AG04450 (cell line): ENCODE measurements around the gene DHRS7. TPM values are rescaled to one million over a fixed set of nuclear protein-coding genes. Genes with fewer than 3 reads are reported as not detected.

ENCODE experiments used
- CTCF ChIA-PET: fragments of 300-600, 350-600 bp; formaldehyde crosslinking; extraction: SDS; loops from one replicate; lab custom pipeline; 2022; ENCODE audit warnings: antibody characterized with exemption, inconsistent platforms; lab: Charles Lee
- POLR2A ChIA-PET: fragments of 350-600 bp; formaldehyde crosslinking; extraction: SDS; loops from one replicate; lab custom pipeline; 2021; ENCODE audit warnings: antibody characterized with exemption, inconsistent platforms; lab: Yijun Ruan, JAX
- DNase-seq: peaks from one replicate; pipeline ENCODE4 v3.0.0-alpha.2; 2011; ENCODE audit warnings: low read depth, low spot score
- H3K27ac ChIP-seq: one replicate; pipeline ENCODE4 v1.5.1; 2012; ENCODE audit warnings: low read depth, low read length, control low read depth
- H3K27me3 ChIP-seq: one replicate; pipeline ENCODE4 v1.6.0; 2012; ENCODE audit warnings: low read length; ENCODE audit not compliant: control insufficient read depth, insufficient read depth
- H3K4me3 ChIP-seq: 2 replicates; pipeline ENCODE4 v1.5.1; 2011; ENCODE audit warnings: mild to moderate bottlenecking, low read depth, low read length, control low read depth
- H3K9me3 ChIP-seq: 2 replicates; pipeline ENCODE4 v1.5.1; 2012; ENCODE audit warnings: low read length; ENCODE audit not compliant: control insufficient read depth, insufficient read depth
- CTCF ChIP-seq: IDR thresholded peaks from 2 replicates; pipeline ENCODE4 v1.5.1; 2011; ENCODE audit warnings: low read depth, low read length, control low read depth, inconsistent platforms
- polyA minus RNA-seq: library from RNA; depleted of rRNA, polyadenylated mRNA; stranded (reverse); fragments of >200 nt; gene quantifications from 2 replicates; pipeline ENCODE4 v1.2.3, GENCODE V29; 2011; rRNA and poly(A)+ RNA removed
- polyA plus RNA-seq: library from polyadenylated mRNA; depleted of rRNA; stranded (reverse); fragments of >200 nt; gene quantifications from 2 replicates; pipeline ENCODE4 v1.2.3, GENCODE V29; 2011; rRNA removed

The DHRS7 gene, protein sequence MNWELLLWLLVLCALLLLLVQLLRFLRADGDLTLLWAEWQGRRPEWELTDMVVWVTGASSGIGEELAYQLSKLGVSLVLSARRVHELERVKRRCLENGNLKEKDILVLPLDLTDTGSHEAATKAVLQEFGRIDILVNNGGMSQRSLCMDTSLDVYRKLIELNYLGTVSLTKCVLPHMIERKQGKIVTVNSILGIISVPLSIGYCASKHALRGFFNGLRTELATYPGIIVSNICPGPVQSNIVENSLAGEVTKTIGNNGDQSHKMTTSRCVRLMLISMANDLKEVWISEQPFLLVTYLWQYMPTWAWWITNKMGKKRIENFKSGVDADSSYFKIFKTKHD
- polyA plus RNA-seq, result 51.3 and 73.1 TPM in 2 replicates
- 17.3 and 22.9 TPM in 2 replicates for polyA minus RNA-seq

DNA sequence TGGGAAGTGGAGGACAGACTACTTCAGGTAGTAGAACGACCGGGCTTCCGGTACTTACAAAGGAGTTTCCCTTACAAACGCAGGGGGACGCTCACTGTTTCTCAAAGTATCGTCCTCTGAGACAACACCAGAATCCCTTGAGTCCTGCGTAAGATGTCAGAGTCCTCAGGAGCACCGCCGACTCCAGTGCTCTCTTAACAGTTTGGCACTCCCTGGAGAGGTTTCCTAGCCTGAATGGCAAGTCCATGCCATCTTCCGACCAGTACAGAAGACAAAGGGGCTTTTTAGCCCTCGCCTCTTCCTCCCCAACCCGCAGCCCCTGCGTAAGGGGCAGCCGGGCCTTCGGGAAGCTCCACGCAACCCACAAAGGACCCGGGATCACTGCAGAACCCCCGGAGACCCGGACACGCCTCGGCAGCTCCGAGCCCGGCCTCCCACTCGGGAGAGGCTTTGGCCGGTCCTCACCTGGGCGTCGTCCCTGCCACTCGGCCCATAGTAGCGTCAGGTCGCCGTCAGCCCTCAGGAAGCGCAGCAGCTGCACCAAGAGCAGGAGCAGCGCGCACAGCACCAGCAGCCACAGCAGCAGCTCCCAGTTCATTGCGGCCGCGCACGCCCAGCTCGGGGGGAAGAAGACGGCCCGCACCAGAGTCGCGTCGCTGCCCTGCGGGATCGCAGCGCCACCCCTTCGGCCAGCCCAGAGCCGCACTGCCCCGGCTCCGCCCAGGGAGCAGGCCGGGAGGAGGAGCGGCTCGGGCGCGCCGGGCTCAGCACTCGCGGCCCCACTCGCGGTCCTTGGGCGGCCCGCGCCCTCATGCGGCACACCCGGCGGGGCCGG is at the start of gene DHRS7:
Gene DHRS7, minus strand, starts transcription at position 687 of the 835 bp plus-strand sequence. Its CDS starts 89 bp downstream, at position 598.
- Histone ChIP-seq H3K27ac (peak within 1 kb of the TSS; percentile 88), H3K27me3 (no peaks in the 10 kb centered on the region), H3K4me3 (peak within 1 kb of the TSS; percentile 89), H3K9me3 (no peaks in the 10 kb centered on the region)
- DNase-seq, result peak; percentile 24
- POLR2A ChIA-PET, result interaction anchor here (1.3 to 1.4 kb wide), 2 partner anchors 73 to 84 kb away, joined by 3 to 8 read pairs; partner anchors contain the start of genes PCNX4 and PPM1A
- CTCF ChIA-PET, result interaction anchor here (0.6 to 2.7 kb wide), 11 partner anchors 9 to 201 kb away, joined by 3 to 15 read pairs (median 5); no protein-coding TSS in a partner anchor
- TF ChIP-seq CTCF, result peak; percentile 12; the same call in 1 of the 2 replicates

DNA sequence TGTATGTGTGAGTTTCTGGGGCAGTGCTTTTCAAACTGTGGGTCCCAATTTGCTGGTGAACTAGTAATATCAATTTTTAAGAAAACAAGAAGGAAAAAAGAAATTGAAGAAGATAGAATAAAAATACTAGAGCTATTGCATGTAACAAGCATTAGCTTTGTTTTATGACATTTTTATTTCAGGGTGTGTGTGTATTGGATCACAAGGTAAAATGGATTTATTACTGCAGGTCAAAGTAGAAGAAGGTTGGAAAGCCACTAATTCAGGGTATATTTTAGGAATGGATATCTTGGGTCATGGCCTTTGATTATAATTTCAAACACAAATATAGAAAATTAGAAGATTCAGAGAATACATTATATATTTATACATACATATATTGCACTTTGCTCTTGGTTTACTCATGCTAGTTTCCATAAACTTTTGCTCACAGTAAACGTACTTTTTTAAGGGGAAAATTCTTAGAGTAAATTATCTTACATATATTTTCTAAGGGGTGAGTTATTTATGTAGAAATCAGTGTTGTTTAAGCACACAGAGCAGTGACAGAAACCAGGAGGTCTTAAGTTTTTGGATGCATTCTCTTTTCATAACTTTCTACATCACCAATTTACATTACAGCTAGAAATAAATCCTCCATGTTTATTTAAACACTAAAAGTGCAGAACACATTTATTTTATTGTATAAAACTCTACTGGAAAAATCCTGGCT is 49.4 kb upstream of the DHRS7 start:
- no peaks in the 10 kb centered on the region for H3K9me3 ChIP-seq
- no peak overlapping the region for H3K27ac ChIP-seq
- POLR2A ChIA-PET, result no interaction called here
- no peak overlapping the region for H3K4me3 ChIP-seq
- no peak for DNase-seq
- TF ChIP-seq CTCF, result no peak
- H3K27me3 ChIP-seq, result peaks cover 4% of the 10 kb centered on the region
- CTCF ChIA-PET, result interaction anchor here (1.2 kb wide), 1 partner anchor 29 kb away, joined by 3 read pairs; no protein-coding TSS in a partner anchor

DNA sequence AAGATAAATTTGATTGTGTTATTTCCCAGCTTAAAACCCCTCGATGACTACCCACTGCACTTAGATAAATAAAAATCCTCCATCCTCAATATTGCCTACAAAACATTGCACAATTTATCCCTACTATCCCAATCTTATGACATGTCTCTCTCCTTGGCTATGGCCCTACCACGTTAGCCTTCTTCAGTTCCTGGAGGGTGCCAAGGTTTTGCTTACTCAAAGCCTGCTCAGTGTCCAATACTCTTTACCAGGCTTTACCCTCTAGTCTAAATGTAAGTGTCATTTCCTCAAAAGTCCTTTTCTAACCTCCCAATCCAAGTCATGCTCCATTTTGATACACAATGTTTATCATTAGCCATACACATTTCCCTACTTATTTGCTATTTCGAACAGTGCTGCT is 48.8 kb upstream of the DHRS7 start:
- H3K4me3 ChIP-seq, result no peak overlapping the region
- no peak overlapping the region for H3K27ac ChIP-seq
- TF ChIP-seq CTCF, result no peak
- ChIA-PET POLR2A (no interaction called here), CTCF (no interaction called here)
- H3K9me3 ChIP-seq, result no peaks in the 10 kb centered on the region
- DNase-seq, result no peak
- peaks cover 4% of the 10 kb centered on the region for H3K27me3 ChIP-seq

GRCh38 chr14:60212503-60213371 is 47.5 kb upstream of the DHRS7 start:
- H3K27me3 ChIP-seq, result peaks cover 7% of the 10 kb centered on the region
- H3K27ac ChIP-seq, result no peak overlapping the region
- ChIA-PET CTCF (interaction anchor here (0.6 kb wide), 1 partner anchor 250 kb away, joined by 3 read pairs; no protein-coding TSS in a partner anchor), POLR2A (no interaction called here)
- TF ChIP-seq CTCF, result no peak
- H3K9me3 ChIP-seq, result no peaks in the 10 kb centered on the region
- no peak overlapping the region for H3K4me3 ChIP-seq
- no peak for DNase-seq
